ENCODE measurements around the gene FABP1.

- no peak for TF ChIP-seq MEF2A (IDR thresholded peaks at IDR 0.05; ENCODE audit: borderline replicate concordance, low read depth)
- no peak for TF ChIP-seq CTCF (IDR thresholded peaks at IDR 0.05)
- TF ChIP-seq POLR2AphosphoS5 (IDR thresholded peaks at IDR 0.05; ENCODE audit: low read depth, low read length), result no peak
- TF ChIP-seq SIN3A (IDR thresholded peaks at IDR 0.05; ENCODE audit: borderline replicate concordance, low read depth, low read length), result no peak
- no peak for TF ChIP-seq REST (IDR thresholded peaks at IDR 0.05; ENCODE audit: low read depth, low read length)
These were observed 31.6 kb upstream of the FABP1 start for GRCh38 chr2:88159481-88159880.

All from SK-N-SH (cell line).